Fibroblast of lung (primary cell): Measurements from ENCODE around the gene MLN. TPM values are rescaled to one million over a fixed set of nuclear protein-coding genes. Genes with fewer than 3 reads are reported as not detected.

Experiments used
- DNase-seq, 2 donors: peaks; one replicate each; pipeline versions ENCODE4 v3.0.0 to v3.0.0-alpha.2; 2010; ENCODE audit warnings: low read depth in 2 of 2
- H2AFZ ChIP-seq: 2 replicates; pipeline ENCODE4 v1.5.1; 2012; ENCODE audit warnings: low read length, control low read depth, inconsistent platforms
- H3K27ac ChIP-seq: 2 replicates; pipeline ENCODE4 v1.5.1; 2011; ENCODE audit warnings: low read length, control low read depth; ENCODE audit not compliant: insufficient read depth
- H3K27me3 ChIP-seq: 2 replicates; pipeline ENCODE4 v1.5.1; 2011; ENCODE audit warnings: mild to moderate bottlenecking, low read length; ENCODE audit not compliant: control insufficient read depth, insufficient read depth
- H3K36me3 ChIP-seq: 2 replicates; pipeline ENCODE4 v1.5.1; 2011; ENCODE audit warnings: low read length; ENCODE audit not compliant: control insufficient read depth, insufficient read depth
- H3K4me1 ChIP-seq: 2 replicates; pipeline ENCODE4 v1.5.1; 2011; ENCODE audit warnings: low read length; ENCODE audit not compliant: control insufficient read depth, insufficient read depth; ENCODE audit errors: extremely low read depth
- H3K4me2 ChIP-seq: 2 replicates; pipeline ENCODE4 v1.5.1; 2011; ENCODE audit warnings: low read length, control low read depth; ENCODE audit not compliant: insufficient read depth; ENCODE audit errors: extremely low read depth
- H3K4me3 ChIP-seq, 4 experiments: fragments of 200-600 bp in 1 of 4; sonication (generic) in 1 of 4; replicated peaks in 1 of 4; 2 replicates each; pipeline ENCODE4 v1.5.1; 2011 to 2016; ENCODE audit warnings: low read length in 4 of 4, low read depth in 3 of 4, mild to moderate bottlenecking in 3 of 4, control low read depth in 2 of 4, inconsistent platforms in 1 of 4, mixed read lengths in 1 of 4; ENCODE audit not compliant: insufficient read depth in 1 of 4; ENCODE audit errors: control extremely low read depth in 1 of 4
- H3K79me2 ChIP-seq: 2 replicates; pipeline ENCODE4 v1.5.1; 2012; ENCODE audit warnings: mild to moderate bottlenecking, low read length, inconsistent platforms; ENCODE audit not compliant: control insufficient read depth, insufficient read depth
- H3K9ac ChIP-seq: 2 replicates; pipeline ENCODE4 v1.5.1; 2011; ENCODE audit warnings: mild to moderate bottlenecking, low read length, control low read depth; ENCODE audit not compliant: insufficient read depth
- H3K9me3 ChIP-seq: 2 replicates; pipeline ENCODE4 v1.5.1; 2012; ENCODE audit warnings: low read depth, low read length; ENCODE audit not compliant: control insufficient read depth, insufficient read depth
- H4K20me1 ChIP-seq: 2 replicates; pipeline ENCODE4 v1.5.1; 2011; ENCODE audit warnings: low read length; ENCODE audit not compliant: control insufficient read depth, insufficient read depth; ENCODE audit errors: extremely low read depth
- CTCF ChIP-seq, 2 donors: IDR thresholded peaks in 1 of 2; conservative IDR thresholded peaks in 1 of 2; 1 replicate in 1 of 2; 2 replicates in 1 of 2; pipeline ENCODE4 v1.5.1; 2011 to 2012; ENCODE audit warnings: low read length in 2 of 2, control low read depth in 1 of 2, inconsistent platforms in 1 of 2, low read depth in 1 of 2, mild to moderate bottlenecking in 1 of 2
- EZH2 ChIP-seq: IDR thresholded peaks from 2 replicates; pipeline ENCODE4 v1.5.1; 2012; ENCODE audit warnings: low read length, control low read depth, mild to moderate bottlenecking; ENCODE audit errors: missing control alignments
- polyA plus RNA-seq, 2 donors: library from polyadenylated mRNA; depleted of rRNA in 1 of 2; stranded (reverse) in 1 of 2; unstranded in 1 of 2; fragments of >200 nt; gene quantifications; 2 replicates each; pipeline ENCODE4 v1.2.1, GENCODE V29; 2011 to 2012; ENCODE audit warnings: missing spikeins in 1 of 2
- total RNA-seq: library from RNA; depleted of rRNA; stranded (reverse); fragments of >200 nt; gene quantifications from 2 replicates; pipeline ENCODE4 v1.2.1, GENCODE V29; 2014

Gene MLN
- total and polyA plus RNA-seq, 2 donors (not counting 1 experiment from before 2014, with no cell fraction given): not detected

DNA sequence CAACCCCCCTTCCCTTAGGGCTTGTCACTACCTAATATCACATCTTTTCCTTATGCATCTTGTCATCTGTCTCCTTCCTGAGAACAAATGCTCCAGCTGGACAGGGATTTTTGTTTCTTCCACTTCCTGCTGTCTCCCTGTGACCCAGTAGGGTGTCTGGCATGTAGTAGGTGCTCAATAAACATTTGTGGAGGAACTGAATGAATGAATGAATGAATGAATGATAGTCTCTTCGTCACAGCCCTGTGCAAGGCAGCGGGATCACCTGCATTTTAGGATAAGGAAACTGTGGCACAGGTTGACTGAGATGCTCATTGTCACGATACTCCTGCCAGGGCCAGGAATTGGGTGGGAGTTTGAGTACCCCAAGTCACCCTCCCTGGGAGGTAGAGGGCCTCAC is 29.0 kb downstream of the MLN start:
- H4K20me1 ChIP-seq: no peaks in the 10 kb centered on the region
- no peaks in the 10 kb centered on the region for H3K27me3 ChIP-seq
- H3K79me2 ChIP-seq: no peaks in the 10 kb centered on the region
- no peak overlapping the region for H3K4me3 ChIP-seq
- H3K36me3 ChIP-seq: peaks cover 33% of the 10 kb centered on the region
- H3K9ac ChIP-seq: no peak overlapping the region
- no peak overlapping the region for H2AFZ ChIP-seq
- no peaks in the 10 kb centered on the region for H3K9me3 ChIP-seq
- no peak overlapping the region for H3K27ac ChIP-seq
- TF ChIP-seq CTCF (conservative IDR thresholded peaks at IDR 0.05 in 1 of 2, IDR thresholded peaks at IDR 0.05 in 1 of 2; ENCODE audit: low read depth in 1 of 2, low read length in 2 of 2) (no peak), EZH2 (no peak)
- no peak for DNase-seq
- H3K4me1 ChIP-seq: peaks cover 32% of the 10 kb centered on the region
- no peak overlapping the region for H3K4me2 ChIP-seq

- DNase-seq: no peak
- H2AFZ ChIP-seq: no peak overlapping the region
- H3K4me1 ChIP-seq: peaks cover 35% of the 10 kb centered on the region
- no peak overlapping the region for H3K9ac ChIP-seq
- peaks cover 31% of the 10 kb centered on the region for H3K36me3 ChIP-seq
- H3K27me3 ChIP-seq: no peaks in the 10 kb centered on the region
- no peak overlapping the region for H3K4me3 ChIP-seq
- no peak overlapping the region for H3K4me2 ChIP-seq
- no peak overlapping the region for H3K27ac ChIP-seq
- H3K9me3 ChIP-seq: no peaks in the 10 kb centered on the region
- no peak for TF ChIP-seq CTCF (conservative IDR thresholded peaks at IDR 0.05 in 1 of 2, IDR thresholded peaks at IDR 0.05 in 1 of 2; ENCODE audit: low read depth in 1 of 2, low read length in 2 of 2)
- no peak for TF ChIP-seq EZH2
- no peaks in the 10 kb centered on the region for H3K79me2 ChIP-seq
- H4K20me1 ChIP-seq: no peaks in the 10 kb centered on the region
These were observed 30.8 kb downstream of the MLN start for GRCh38 chr6:33772902-33773472.

DNA sequence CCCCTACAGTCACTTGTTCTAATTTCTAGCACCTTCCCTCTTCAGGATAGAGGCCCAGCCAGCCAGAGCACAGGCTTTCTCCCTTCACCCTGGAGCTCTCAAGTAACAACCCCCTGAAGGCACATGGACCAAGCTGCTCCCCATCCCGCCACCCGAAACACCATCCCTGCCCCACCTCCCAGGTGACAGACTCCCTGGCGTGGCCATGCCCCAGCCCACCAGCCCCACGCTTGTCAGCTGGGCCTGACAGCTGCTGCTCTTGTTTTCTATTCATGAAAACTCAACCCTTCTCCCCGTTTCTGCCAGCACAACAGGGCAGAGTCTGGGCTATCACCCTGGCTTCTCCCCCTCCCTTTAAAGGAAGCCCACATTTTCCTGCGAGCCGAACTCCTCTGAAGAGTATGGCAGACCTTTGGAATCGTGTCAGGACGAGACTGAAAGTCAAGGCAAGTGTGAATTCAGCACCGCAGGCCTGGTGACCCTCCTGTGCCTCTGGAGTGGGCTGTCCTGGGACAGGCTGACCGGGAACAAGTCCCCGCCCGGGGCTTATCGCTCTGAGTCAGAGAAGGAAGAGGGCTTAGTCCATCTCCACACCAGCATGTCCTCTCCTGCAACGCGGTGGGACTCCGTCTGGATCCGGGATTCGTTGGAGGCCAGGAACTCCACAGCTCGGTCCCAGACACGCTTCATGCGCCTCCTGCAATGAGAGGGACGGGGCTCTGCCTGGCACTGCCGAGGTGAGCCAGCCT is 31.5 kb downstream of the MLN start:
- H3K4me3 ChIP-seq: peak overlapping the region in 1 of 4 experiments; percentile 28
- no peak overlapping the region for H2AFZ ChIP-seq
- H4K20me1 ChIP-seq: no peaks in the 10 kb centered on the region
- H3K27me3 ChIP-seq: no peaks in the 10 kb centered on the region
- H3K4me2 ChIP-seq: peak overlapping the region; percentile 45
- no peak for DNase-seq
- no peak for TF ChIP-seq EZH2
- H3K79me2 ChIP-seq: no peaks in the 10 kb centered on the region
- peak overlapping the region; percentile 82 for H3K27ac ChIP-seq
- H3K9me3 ChIP-seq: no peaks in the 10 kb centered on the region
- H3K9ac ChIP-seq: peak overlapping the region; percentile 21
- H3K4me1 ChIP-seq: peaks cover 35% of the 10 kb centered on the region
- H3K36me3 ChIP-seq: peaks cover 25% of the 10 kb centered on the region
